Thymus (tissue), 11 donors: ENCODE data around the gene CNTN4. TPM values are rescaled to one million over a fixed set of nuclear protein-coding genes. Genes with fewer than 3 reads are reported as not detected.

Experiments
- DNase-seq, 9 donors: peaks; one replicate each; pipeline ENCODE4 v3.0.0-alpha.2; 2013; ENCODE audit warnings: low spot score in 9 of 9, low read depth in 6 of 9, missing footprints in 1 of 9
- H3K27ac ChIP-seq, 2 donors: one replicate each; pipeline ENCODE4 v1.5.1; 2013; ENCODE audit warnings: control low read depth in 1 of 2, low read depth in 1 of 2, low read length in 1 of 2, mild to moderate bottlenecking in 1 of 2, moderate library complexity in 1 of 2
- H3K27me3 ChIP-seq, 2 donors: one replicate each; pipeline ENCODE4 v1.5.1; 2013; ENCODE audit warnings: low read length in 1 of 2; ENCODE audit not compliant: control insufficient read depth in 2 of 2, insufficient read depth in 1 of 2
- H3K36me3 ChIP-seq, 2 donors: one replicate each; pipeline ENCODE4 v1.5.1; 2013; ENCODE audit warnings: low read length in 1 of 2, mild to moderate bottlenecking in 1 of 2, moderate library complexity in 1 of 2; ENCODE audit not compliant: control insufficient read depth in 2 of 2, insufficient read depth in 2 of 2
- H3K4me1 ChIP-seq, 2 donors: one replicate each; pipeline ENCODE4 v1.5.1; 2013; ENCODE audit warnings: low read length in 2 of 2; ENCODE audit not compliant: control insufficient read depth in 2 of 2, insufficient read depth in 2 of 2
- H3K4me3 ChIP-seq, 2 donors: one replicate each; pipeline ENCODE4 v1.5.1; 2013; ENCODE audit warnings: low read length in 2 of 2, control low read depth in 1 of 2, mild to moderate bottlenecking in 1 of 2
- H3K9me3 ChIP-seq, 2 donors: one replicate each; pipeline ENCODE4 v1.5.1; 2013; ENCODE audit warnings: low read length in 1 of 2, mild to moderate bottlenecking in 1 of 2; ENCODE audit not compliant: control insufficient read depth in 2 of 2, insufficient read depth in 1 of 2
- WGBS: extraction: QIAGEN DNeasy Blood & Tissue Kit; methylation state at CpG from one replicate; pipeline ENCODE4 v1.1.7; 2013; 5-methylcytosine and 5-hydroxymethylcytosine counted together
- polyA plus RNA-seq: library from polyadenylated mRNA; stranded (reverse); fragments of 200-250 nt; gene quantifications from one replicate; pipeline ENCODE4 v1.2.3, GENCODE V29; 2013
- total RNA-seq: library from RNA; stranded (reverse); fragments of 120-200 nt; gene quantifications from one replicate; pipeline ENCODE4 v1.2.4, GENCODE V29; 2013
- donor health status: healthy.

The CNTN4 gene
- total and polyA plus RNA-seq, 2 donors, result 9.4 to 9.9 TPM

DNA sequence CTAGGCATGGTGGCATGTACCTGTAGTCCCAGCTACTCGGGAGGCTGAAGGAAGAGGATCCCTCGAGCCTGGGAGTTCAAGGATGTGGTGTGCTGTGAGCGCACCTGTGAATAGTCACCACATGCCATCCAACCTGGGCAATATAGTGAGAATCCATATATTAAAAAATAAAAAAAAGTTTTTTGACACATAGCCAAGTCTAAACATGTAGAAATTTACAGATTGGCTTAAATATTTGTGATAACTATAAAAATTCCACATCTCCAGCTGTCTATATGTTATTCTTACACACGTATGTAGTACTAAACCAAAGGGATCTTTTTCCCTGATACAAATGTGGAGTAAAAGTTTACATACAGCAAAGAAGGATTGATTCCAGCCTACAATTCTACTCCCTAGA, 119.7 kb downstream of the CNTN4 start:
- no peaks in the 10 kb centered on the region for H3K36me3 ChIP-seq
- H3K27me3 ChIP-seq, result no peaks in the 10 kb centered on the region
- H3K9me3 ChIP-seq, result peaks cover 0 to under 1% of the 10 kb centered on the region in 2 donors
- no peak overlapping the region for H3K27ac ChIP-seq
- H3K4me1 ChIP-seq, result no peaks in the 10 kb centered on the region
- no peak for DNase-seq
- no peak overlapping the region for H3K4me3 ChIP-seq
- WGBS, result 91% methylated on average over 4 of the region's 4 CpGs

DNA sequence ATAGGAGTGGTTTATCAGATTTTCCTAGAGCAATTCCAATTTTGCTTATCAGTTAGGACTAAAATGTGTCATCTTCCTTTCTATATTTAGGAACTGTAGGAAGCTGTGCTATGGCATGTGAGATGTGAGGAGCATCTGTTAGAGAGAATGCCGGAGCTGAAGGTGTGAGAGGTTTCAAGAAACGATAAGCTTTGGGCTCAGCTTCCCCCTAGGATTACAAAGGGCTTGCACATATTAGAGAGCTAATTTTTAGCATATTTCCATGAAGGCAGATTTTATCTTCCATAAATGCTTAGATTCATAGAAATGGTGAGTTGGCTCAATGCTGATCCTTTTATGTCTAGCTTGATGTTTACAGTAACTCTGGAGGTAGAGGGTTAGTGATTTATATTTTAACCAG, 120.2 kb downstream of the CNTN4 start:
- Histone ChIP-seq H3K27me3 (no peaks in the 10 kb centered on the region), H3K9me3 (peaks cover 0 to 4% of the 10 kb centered on the region in 2 donors), H3K27ac (no peak overlapping the region), H3K4me3 (no peak overlapping the region), H3K36me3 (no peaks in the 10 kb centered on the region), H3K4me1 (no peaks in the 10 kb centered on the region)
- 68% methylated on average over 2 of the region's 2 CpGs for WGBS
- no peak for DNase-seq

DNA sequence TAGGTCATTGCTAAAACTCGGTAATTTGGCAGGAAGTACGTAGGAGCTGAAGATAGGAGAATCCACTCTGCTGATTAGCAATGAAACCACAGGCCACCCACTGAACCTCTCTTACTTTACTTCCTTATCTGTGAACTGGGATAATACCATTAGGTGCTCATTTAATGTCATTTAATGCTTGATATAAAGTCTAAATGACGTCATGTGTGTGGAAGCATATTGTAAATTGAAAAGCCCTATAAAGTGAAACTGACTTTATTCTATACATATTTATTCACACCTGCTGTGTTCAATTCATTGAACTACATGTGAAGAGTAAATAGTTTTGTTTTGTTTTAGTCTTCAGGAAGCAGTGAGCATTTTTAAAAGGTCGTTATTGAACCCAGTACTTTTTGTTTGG, 137.5 kb downstream of the CNTN4 start:
- no peak overlapping the region for H3K27ac ChIP-seq
- H3K27me3 ChIP-seq, result no peaks in the 10 kb centered on the region
- H3K4me3 ChIP-seq, result no peak overlapping the region
- no peak for DNase-seq
- H3K9me3 ChIP-seq, result no peaks in the 10 kb centered on the region
- 83% methylated on average over 4 of the region's 4 CpGs for WGBS
- no peaks in the 10 kb centered on the region for H3K36me3 ChIP-seq
- H3K4me1 ChIP-seq, result no peaks in the 10 kb centered on the region

DNA sequence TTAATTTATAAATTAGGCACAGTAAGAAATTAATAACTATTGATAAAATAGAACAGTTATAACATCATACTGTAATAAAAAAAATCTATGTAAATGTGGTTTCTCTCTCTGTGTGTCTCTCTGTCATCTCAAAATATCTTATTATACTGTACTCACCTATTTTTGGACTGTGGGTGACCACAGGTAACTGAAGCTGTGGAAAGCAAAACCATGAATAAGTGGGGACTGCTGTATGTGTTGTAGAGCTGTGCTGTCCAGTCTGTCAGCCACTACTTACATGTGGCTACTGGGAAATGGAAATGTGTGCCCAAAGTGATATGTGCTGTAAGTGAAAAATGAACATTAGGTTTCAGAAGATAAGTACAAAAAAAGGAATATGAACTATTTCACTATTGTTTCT, 145.5 kb downstream of the CNTN4 start:
- Histone ChIP-seq H3K4me1 (no peaks in the 10 kb centered on the region), H3K9me3 (no peaks in the 10 kb centered on the region), H3K27me3 (no peaks in the 10 kb centered on the region), H3K36me3 (no peaks in the 10 kb centered on the region), H3K27ac (no peak overlapping the region), H3K4me3 (no peak overlapping the region)
- no peak for DNase-seq

DNA sequence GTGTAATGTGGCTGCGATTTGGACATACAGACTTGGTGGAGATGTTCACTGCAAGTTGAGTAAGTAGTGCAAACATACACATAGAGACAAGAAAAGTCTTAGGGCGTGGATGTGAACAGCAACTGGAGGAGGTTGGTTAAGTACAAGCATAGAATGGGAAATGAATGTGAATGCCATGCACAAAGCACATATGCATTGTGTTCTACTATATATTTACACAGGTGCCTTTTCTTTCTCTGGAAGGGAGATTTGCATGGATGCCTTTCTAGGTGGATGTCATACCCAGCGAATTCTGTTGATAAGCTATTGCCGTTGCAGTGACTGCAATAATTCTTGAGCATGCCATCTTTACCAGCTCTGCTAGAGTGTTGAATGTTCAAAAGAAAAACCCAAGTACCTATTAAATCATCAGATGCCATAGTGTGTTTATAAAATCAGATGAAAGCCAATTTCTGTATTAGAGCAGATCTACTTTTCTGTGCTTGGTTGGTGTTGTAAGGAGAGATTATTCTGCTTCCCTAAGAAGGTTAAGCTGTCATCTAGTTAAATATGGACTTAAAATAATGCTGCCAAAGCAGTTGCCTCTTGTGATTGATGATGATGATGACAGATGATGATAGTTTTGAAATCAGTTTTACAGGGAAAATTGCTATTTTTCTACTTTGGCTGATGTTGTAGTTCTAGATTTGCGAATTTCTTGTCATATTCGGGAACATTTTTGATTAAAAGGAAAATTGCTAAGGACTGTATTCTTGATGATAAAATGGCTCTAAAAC, 148.4 kb downstream of the CNTN4 start:
- Histone ChIP-seq H3K9me3 (no peaks in the 10 kb centered on the region), H3K36me3 (no peaks in the 10 kb centered on the region), H3K27ac (no peak overlapping the region), H3K4me1 (no peaks in the 10 kb centered on the region), H3K4me3 (no peak overlapping the region), H3K27me3 (no peaks in the 10 kb centered on the region)
- no peak for DNase-seq
- 92% methylated on average over 6 of the region's 6 CpGs for WGBS

DNA sequence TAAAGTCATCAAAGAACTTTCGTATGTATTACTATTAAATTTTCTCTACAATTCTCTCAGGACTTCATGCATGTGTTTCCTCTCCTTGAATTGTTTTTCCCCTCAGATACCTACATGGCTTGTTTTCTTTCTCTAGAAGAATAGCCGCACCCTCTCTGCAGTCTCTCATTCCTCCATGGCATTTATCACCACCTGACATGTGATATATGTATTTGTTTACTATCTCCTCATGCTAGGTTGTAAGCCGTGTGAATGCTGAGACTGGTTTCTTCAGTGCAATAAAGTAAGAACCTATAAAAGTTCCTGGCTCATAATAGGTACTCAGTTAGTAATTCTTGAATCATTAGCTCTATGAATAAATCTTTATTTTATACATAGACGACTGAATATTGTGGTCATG, 149.2 kb downstream of the CNTN4 start:
- Histone ChIP-seq H3K4me1 (no peaks in the 10 kb centered on the region), H3K4me3 (no peak overlapping the region), H3K27me3 (no peaks in the 10 kb centered on the region), H3K27ac (no peak overlapping the region), H3K36me3 (no peaks in the 10 kb centered on the region), H3K9me3 (no peaks in the 10 kb centered on the region)
- WGBS, result 88% methylated on average over 4 of the region's 4 CpGs
- no peak for DNase-seq

DNA sequence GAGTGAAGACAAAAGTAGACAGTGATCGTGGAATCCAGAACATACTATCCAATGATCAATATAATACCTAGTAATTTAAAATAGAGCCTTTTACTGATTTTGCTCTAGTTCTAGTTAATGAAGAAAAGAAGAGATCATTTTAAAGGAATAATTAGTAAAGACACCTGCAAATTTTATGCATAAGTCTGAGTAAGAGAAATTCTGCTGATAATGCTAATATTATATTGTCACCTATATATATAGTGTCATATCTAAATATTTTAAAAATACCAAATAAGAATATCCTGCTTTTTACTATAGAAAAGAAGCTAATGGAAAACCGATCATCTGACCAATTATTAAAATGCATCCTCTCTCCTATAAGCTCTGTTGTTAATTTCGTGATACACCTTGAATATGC, 152.1 kb downstream of the CNTN4 start:
- H3K36me3 ChIP-seq, result no peaks in the 10 kb centered on the region
- no peaks in the 10 kb centered on the region for H3K9me3 ChIP-seq
- no peaks in the 10 kb centered on the region for H3K4me1 ChIP-seq
- no peak for DNase-seq
- H3K27me3 ChIP-seq, result no peaks in the 10 kb centered on the region
- H3K4me3 ChIP-seq, result no peak overlapping the region
- H3K27ac ChIP-seq, result no peak overlapping the region
- 92% methylated on average over 3 of the region's 3 CpGs for WGBS

DNA sequence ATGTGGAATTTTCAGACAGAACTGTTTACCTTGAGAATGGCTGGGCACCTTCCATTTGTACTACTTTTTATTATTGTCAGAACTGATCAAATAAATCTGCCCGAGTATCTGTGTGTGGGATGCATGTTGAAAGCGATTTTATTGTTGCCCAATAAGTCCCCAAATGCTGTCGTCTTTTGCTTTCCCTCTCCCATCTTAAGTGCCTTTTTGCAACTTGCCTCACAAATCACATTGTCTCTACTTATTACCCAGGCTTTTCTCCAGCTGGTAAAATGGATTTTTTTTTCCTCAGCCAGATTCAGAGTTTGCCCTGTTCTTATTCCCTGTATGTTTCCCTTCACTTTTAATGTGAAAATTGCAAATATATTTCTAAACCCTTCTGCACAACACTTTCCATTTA, 163.1 kb downstream of the CNTN4 start:
- no peak for DNase-seq
- Histone ChIP-seq H3K27me3 (no peaks in the 10 kb centered on the region), H3K27ac (no peak overlapping the region), H3K4me3 (no peak overlapping the region), H3K4me1 (no peaks in the 10 kb centered on the region), H3K9me3 (peaks cover 0 to 4% of the 10 kb centered on the region in 2 donors), H3K36me3 (no peaks in the 10 kb centered on the region)
- 93% methylated on average over 3 of the region's 3 CpGs for WGBS

DNA sequence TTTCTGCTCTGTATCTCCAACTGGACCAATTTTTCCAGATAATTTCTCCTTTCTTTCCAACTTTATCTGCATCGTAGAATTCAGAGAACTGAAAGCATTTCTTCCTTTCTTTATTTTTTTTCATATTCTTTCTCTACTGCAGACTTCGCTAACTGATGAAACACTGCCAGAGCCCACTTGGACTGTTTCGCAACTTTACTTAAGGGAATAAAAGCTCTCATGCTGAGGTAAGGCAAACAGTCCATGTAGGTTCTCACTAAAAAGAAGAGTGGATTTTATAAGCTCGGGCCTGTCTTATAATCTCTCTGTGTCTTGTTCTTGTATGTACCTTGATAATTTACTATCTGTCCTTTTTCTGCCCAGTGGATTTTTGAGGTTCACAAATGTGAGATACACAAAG, 163.5 kb downstream of the CNTN4 start:
- peaks cover 0 to 4% of the 10 kb centered on the region in 2 donors for H3K9me3 ChIP-seq
- H3K4me3 ChIP-seq, result no peak overlapping the region
- WGBS, result 86% methylated on average over 4 of the region's 4 CpGs
- H3K36me3 ChIP-seq, result no peaks in the 10 kb centered on the region
- H3K27ac ChIP-seq, result no peak overlapping the region
- no peaks in the 10 kb centered on the region for H3K27me3 ChIP-seq
- H3K4me1 ChIP-seq, result no peaks in the 10 kb centered on the region
- DNase-seq, result no peak
